ENCODE measurements around the gene MXRA8. TPM values are rescaled to one million over a fixed set of nuclear protein-coding genes. Genes with fewer than 3 reads are reported as not detected.
A peak's percentile ranks its signal among the peaks of the same experiment; 100 is the strongest.

MXRA8 gene
- total RNA-seq, 2 experiments from 2014 or later: 1.6 to 2.9 TPM

DNA sequence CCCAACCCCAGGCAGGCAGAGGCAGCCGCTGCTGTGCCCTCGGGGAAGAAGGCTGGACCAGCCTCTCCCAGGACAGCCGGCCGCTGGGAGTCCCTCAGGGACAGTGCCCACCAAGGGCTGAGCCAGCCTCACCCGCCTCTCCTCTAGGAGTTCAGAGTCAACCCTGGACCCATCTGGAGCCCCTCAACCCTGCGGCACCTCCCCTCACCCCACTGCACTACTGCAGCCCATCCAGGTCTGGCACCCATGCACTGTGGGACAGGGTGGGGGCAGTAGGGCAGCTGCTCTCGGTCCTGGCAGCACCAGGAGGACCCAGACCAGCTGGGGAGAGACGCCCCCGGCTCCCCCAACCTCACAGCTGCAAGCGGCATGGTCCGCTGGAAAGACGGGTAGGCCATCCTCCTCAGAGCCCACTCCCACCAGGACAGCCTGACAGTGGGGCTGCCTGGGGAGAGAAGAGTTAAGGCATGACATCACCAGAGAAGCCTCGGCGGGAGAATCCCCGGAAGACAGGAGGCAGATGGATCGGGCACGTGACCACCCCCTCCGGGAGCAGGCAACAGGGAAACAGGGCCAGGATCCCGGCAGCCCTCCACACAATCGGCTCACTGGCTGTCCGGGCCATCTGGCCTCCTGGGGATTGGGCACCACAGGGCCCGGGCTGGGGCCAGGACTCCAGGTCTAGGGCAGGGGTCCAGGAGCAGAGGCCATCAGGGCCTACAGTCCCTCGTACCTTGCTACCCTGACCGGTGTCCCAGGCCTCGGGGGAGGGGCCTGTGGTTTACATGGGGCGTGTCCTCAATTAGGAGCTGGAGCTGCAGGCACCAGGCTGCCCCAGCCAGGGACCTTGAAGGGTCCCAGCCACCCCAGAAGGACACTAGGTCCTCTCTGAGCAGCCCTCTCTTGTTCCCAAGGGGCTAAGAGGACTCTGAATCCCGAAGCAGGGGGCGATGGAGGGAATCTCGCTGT lies 53.7 kb downstream of the MXRA8 start:
- peaks cover 21% of the 10 kb centered on the region for H3K4me1 Mint-ChIP-seq (ENCODE audit: low read depth)
- no peaks in the 10 kb centered on the region for H3K9me3 ChIP-seq (ENCODE audit: control insufficient read depth in 1 of 2, insufficient read depth in 1 of 2, low read length in 2 of 2)
- no peaks in the 10 kb centered on the region for H3K36me3 ChIP-seq (ENCODE audit: insufficient read depth, low read length)
- H3K4me3 Mint-ChIP-seq: peak overlapping the region; percentile 92
- H3K36me3 Mint-ChIP-seq (ENCODE audit: low read depth): peaks cover 13% of the 10 kb centered on the region
- TF ChIP-seq, protein P1, sequence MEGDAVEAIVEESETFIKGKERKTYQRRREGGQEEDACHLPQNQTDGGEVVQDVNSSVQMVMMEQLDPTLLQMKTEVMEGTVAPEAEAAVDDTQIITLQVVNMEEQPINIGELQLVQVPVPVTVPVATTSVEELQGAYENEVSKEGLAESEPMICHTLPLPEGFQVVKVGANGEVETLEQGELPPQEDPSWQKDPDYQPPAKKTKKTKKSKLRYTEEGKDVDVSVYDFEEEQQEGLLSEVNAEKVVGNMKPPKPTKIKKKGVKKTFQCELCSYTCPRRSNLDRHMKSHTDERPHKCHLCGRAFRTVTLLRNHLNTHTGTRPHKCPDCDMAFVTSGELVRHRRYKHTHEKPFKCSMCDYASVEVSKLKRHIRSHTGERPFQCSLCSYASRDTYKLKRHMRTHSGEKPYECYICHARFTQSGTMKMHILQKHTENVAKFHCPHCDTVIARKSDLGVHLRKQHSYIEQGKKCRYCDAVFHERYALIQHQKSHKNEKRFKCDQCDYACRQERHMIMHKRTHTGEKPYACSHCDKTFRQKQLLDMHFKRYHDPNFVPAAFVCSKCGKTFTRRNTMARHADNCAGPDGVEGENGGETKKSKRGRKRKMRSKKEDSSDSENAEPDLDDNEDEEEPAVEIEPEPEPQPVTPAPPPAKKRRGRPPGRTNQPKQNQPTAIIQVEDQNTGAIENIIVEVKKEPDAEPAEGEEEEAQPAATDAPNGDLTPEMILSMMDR (IDR thresholded peaks at IDR 0.05): no peak
- no peaks in the 10 kb centered on the region for H3K27me3 ChIP-seq (ENCODE audit: control insufficient read depth in 1 of 2, insufficient read depth in 2 of 2, low read length in 2 of 2)
- ATAC-seq (ENCODE audit: poor library complexity) (no peak), DNase-seq (peak in 1 of 14 experiments; percentile 46)
- intact Hi-C loops (cut with DNase I, micrococcal nuclease): loop anchor here (2.0 to 10.0 kb wide), 5 partner anchors 68 to 270 kb away; partner anchors contain the start of genes AURKAIP1 (in 1 of the 2) and C1orf159 (in 1 of the 2)
- no peaks in the 10 kb centered on the region for H3K9me3 Mint-ChIP-seq
- ChIA-PET CTCF (interaction anchor here (0.9 to 1.2 kb wide), 2 partner anchors 183 to 241 kb away, joined by 3 to 4 read pairs; no protein-coding TSS in a partner anchor), POLR2A (interaction anchor here (0.8 to 0.9 kb wide), 2 partner anchors 51 to 71 kb away, joined by 3 to 5 read pairs; partner anchors contain the start of gene AURKAIP1)
- no peak overlapping the region for H3K27ac ChIP-seq (ENCODE audit: low read depth in 1 of 2, low read length in 2 of 2)
- peaks cover 38% of the 10 kb centered on the region for H3K4me1 ChIP-seq (ENCODE audit: insufficient read depth, low read length)
- no peaks in the 10 kb centered on the region for H3K27me3 Mint-ChIP-seq
- peak overlapping the region; percentile 42 for H3K4me3 ChIP-seq (ENCODE audit: low read length)
- peak overlapping the region; percentile 87 for H3K27ac Mint-ChIP-seq

- TF ChIP-seq, protein P1 (IDR thresholded peaks at IDR 0.05): no peak
- Histone ChIP-seq H3K4me1 (ENCODE audit: insufficient read depth, low read length) (peaks cover 32% of the 10 kb centered on the region), H3K4me3 (ENCODE audit: low read length) (no peak overlapping the region), H3K36me3 (ENCODE audit: insufficient read depth, low read length) (no peaks in the 10 kb centered on the region), H3K27ac (ENCODE audit: low read depth in 1 of 2, low read length in 2 of 2) (no peak overlapping the region), H3K27me3 (ENCODE audit: control insufficient read depth in 1 of 2, insufficient read depth in 2 of 2, low read length in 2 of 2) (no peaks in the 10 kb centered on the region), H3K9me3 (ENCODE audit: control insufficient read depth in 1 of 2, insufficient read depth in 1 of 2, low read length in 2 of 2) (no peaks in the 10 kb centered on the region)
- peaks cover 13% of the 10 kb centered on the region for H3K36me3 Mint-ChIP-seq (ENCODE audit: low read depth)
- no peak for ATAC-seq (ENCODE audit: poor library complexity)
- ChIA-PET CTCF (no interaction called here), POLR2A (no interaction called here)
- H3K4me3 Mint-ChIP-seq: peak overlapping the region; percentile 25
- H3K27me3 Mint-ChIP-seq: no peaks in the 10 kb centered on the region
- no peaks in the 10 kb centered on the region for H3K9me3 Mint-ChIP-seq
- H3K27ac Mint-ChIP-seq: no peak overlapping the region
- intact Hi-C loops (cut with DNase I, micrococcal nuclease): loop anchor here (2.0 to 10.0 kb wide), 3 partner anchors 69 to 269 kb away; partner anchors contain the start of gene AURKAIP1 (in 1 of the 2)
- DNase-seq: no peak
- peaks cover 21% of the 10 kb centered on the region for H3K4me1 Mint-ChIP-seq (ENCODE audit: low read depth)
These were observed 54.6 kb downstream of the MXRA8 start for GRCh38 chr1:1303736-1304135.

DNA sequence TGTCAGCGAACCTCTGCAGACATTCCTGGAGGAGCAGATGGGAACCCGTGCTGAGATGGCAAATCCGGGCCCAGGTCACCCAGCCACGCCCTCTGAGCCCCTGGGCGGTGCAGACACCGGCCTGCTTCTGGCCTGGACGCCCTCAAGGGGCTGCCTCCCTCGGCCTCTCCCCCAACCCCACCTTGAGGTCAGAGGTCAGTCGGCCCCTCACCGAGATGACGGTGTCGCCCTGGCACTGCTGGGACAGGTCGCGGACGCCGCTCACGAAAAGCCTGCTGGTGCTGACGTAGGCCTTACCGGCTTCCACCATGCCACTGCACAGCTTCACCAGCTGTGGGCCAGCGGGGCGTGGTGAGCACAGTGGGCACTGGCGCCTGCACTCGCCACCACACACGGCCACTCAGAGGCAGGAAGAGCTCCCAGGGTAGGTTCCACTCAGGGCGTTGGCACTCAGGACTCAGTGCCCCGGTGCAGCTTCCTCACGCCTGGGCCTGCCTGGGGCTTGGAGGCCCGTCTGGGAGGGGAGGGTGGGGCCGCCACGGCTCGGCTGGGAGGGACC lies 55.3 kb downstream of the MXRA8 start:
- H3K27me3 Mint-ChIP-seq: no peaks in the 10 kb centered on the region
- no peak for ATAC-seq (ENCODE audit: poor library complexity)
- Histone ChIP-seq H3K9me3 (ENCODE audit: control insufficient read depth in 1 of 2, insufficient read depth in 1 of 2, low read length in 2 of 2) (no peaks in the 10 kb centered on the region), H3K36me3 (ENCODE audit: insufficient read depth, low read length) (no peaks in the 10 kb centered on the region), H3K4me3 (ENCODE audit: low read length) (no peak overlapping the region), H3K27me3 (ENCODE audit: control insufficient read depth in 1 of 2, insufficient read depth in 2 of 2, low read length in 2 of 2) (no peaks in the 10 kb centered on the region), H3K27ac (ENCODE audit: low read depth in 1 of 2, low read length in 2 of 2) (no peak overlapping the region), H3K4me1 (ENCODE audit: insufficient read depth, low read length) (peaks cover 32% of the 10 kb centered on the region)
- CTCF ChIA-PET: no interaction called here
- no peak for DNase-seq
- no peak overlapping the region for H3K27ac Mint-ChIP-seq
- TF ChIP-seq, protein P1 (IDR thresholded peaks at IDR 0.05): no peak
- intact Hi-C loops (cut with DNase I, micrococcal nuclease): loop anchor here (10.0 kb wide), 2 partner anchors 72 to 268 kb away; partner anchors contain the start of gene AURKAIP1 (in 1 of the 2)
- H3K9me3 Mint-ChIP-seq: no peaks in the 10 kb centered on the region
- H3K36me3 Mint-ChIP-seq (ENCODE audit: low read depth): peaks cover 7% of the 10 kb centered on the region
- peaks cover 21% of the 10 kb centered on the region for H3K4me1 Mint-ChIP-seq (ENCODE audit: low read depth)
- POLR2A ChIA-PET: no interaction called here
- H3K4me3 Mint-ChIP-seq: no peak overlapping the region

Small RNA genes within 50 kb of the gene (microRNA-seq; reads per million reads assigned to microRNA genes)
- gene MIR6727 (ENCODE audit: borderline microRNAs expressed, borderline replicate concordance): not detected
- not detected for gene MIR6808 (ENCODE audit: borderline microRNAs expressed, borderline replicate concordance)

Other genes starting within 250 kb of the MXRA8 start
- 10 to 100 TPM; 11.1 to 11.3 TPM for gene C1orf159, start 242.5 kb downstream of the MXRA8 start, total RNA-seq
- under 1 TPM; 0.11 to 0.59 TPM for gene TTLL10, start 184.7 kb downstream of the MXRA8 start, total RNA-seq
- gene TNFRSF18, start 152.0 kb downstream of the MXRA8 start, total RNA-seq: 10 to 100 TPM; 14.8 to 17.8 TPM
- 10 to 100 TPM; 27.6 to 28.6 TPM for gene TNFRSF4, start 144.4 kb downstream of the MXRA8 start, total RNA-seq
- 10 to 100 TPM; 66.3 to 71.0 TPM for gene SDF4, start 126.6 kb downstream of the MXRA8 start, total RNA-seq
- gene B3GALT6, start 126.3 kb downstream of the MXRA8 start, total RNA-seq: 1 to 10 TPM; 4.9 to 5.1 TPM
- gene C1QTNF12, start 111.8 kb downstream of the MXRA8 start, total RNA-seq: 1 to 10 TPM; 3.4 to 4.8 TPM
- 10 to 100 TPM; 41.4 to 41.5 TPM for gene UBE2J2, start 84.7 kb downstream of the MXRA8 start, total RNA-seq
- 10 to 100 TPM; 12.0 to 13.3 TPM for gene SCNN1D, start 78.1 kb downstream of the MXRA8 start, total RNA-seq
- 10 to 100 TPM; 45.3 to 46.4 TPM for gene ACAP3, start 50.6 kb downstream of the MXRA8 start, total RNA-seq
- 10 to 100 TPM; 18.1 to 19.2 TPM for gene PUSL1, start 50.0 kb downstream of the MXRA8 start, total RNA-seq
- 100 to 1,000 TPM; 130 to 137 TPM for gene INTS11, start 33.9 kb downstream of the MXRA8 start, total RNA-seq
- 10 to 100 TPM; 11.6 to 12.9 TPM for gene CPTP, start 33.8 kb downstream of the MXRA8 start, total RNA-seq
- gene TAS1R3, start 27.3 kb downstream of the MXRA8 start, total RNA-seq: 1 to 10 TPM; 3.3 to 3.4 TPM
- gene DVL1, start 9.1 kb downstream of the MXRA8 start, total RNA-seq: 10 to 100 TPM; 44.9 to 45.5 TPM
- 10 to 100 TPM; 59.2 to 64.6 TPM for gene AURKAIP1, start 16.7 kb upstream of the MXRA8 start, total RNA-seq
- gene CCNL2, start 40.8 kb upstream of the MXRA8 start, total RNA-seq: 100 to 1,000 TPM; 274 to 281 TPM
- gene MRPL20, start 48.7 kb upstream of the MXRA8 start, total RNA-seq: 100 to 1,000 TPM in 1 of 2 experiments, 10 to 100 TPM in 1; 99.9 to 103 TPM
- gene ANKRD65, start 62.7 kb upstream of the MXRA8 start, total RNA-seq: not detected
- not detected for gene VWA1, start 77.1 kb upstream of the MXRA8 start, total RNA-seq
- under 1 TPM; 0.28 to 0.74 TPM for gene ATAD3C, start 91.1 kb upstream of the MXRA8 start, total RNA-seq
- 10 to 100 TPM; 44.3 to 49.1 TPM for gene ATAD3B, start 113.2 kb upstream of the MXRA8 start, total RNA-seq
- 10 to 100 TPM; 17.0 to 19.5 TPM for gene ATAD3A, start 153.6 kb upstream of the MXRA8 start, total RNA-seq
- 1 to 10 TPM in 1 of 2 experiments, under 1 TPM in 1; 0.75 to 1.5 TPM for gene TMEM240, start 182.1 kb upstream of the MXRA8 start, total RNA-seq
- gene SSU72, start 216.3 kb upstream of the MXRA8 start, total RNA-seq: 100 to 1,000 TPM in 1 of 2 experiments, 10 to 100 TPM in 1; 95.4 to 101 TPM
- gene FNDC10, start 241.6 kb upstream of the MXRA8 start, total RNA-seq: 1 to 10 TPM; 1.0 to 1.3 TPM